Smooth muscle cell of trachea (primary cell): ENCODE data around the gene FBXL2. TPM values are rescaled to one million over a fixed set of nuclear protein-coding genes. Genes with fewer than 3 reads are reported as not detected.

ENCODE experiments used
- total RNA-seq: library from RNA; depleted of rRNA; stranded (reverse); fragments of >200 nt; gene quantifications from 2 replicates; pipeline ENCODE4 v1.2.1, GENCODE V29; 2014

Gene FBXL2, protein sequence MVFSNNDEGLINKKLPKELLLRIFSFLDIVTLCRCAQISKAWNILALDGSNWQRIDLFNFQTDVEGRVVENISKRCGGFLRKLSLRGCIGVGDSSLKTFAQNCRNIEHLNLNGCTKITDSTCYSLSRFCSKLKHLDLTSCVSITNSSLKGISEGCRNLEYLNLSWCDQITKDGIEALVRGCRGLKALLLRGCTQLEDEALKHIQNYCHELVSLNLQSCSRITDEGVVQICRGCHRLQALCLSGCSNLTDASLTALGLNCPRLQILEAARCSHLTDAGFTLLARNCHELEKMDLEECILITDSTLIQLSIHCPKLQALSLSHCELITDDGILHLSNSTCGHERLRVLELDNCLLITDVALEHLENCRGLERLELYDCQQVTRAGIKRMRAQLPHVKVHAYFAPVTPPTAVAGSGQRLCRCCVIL
- total RNA-seq: 20.2 and 25.2 TPM in 2 replicates

DNA sequence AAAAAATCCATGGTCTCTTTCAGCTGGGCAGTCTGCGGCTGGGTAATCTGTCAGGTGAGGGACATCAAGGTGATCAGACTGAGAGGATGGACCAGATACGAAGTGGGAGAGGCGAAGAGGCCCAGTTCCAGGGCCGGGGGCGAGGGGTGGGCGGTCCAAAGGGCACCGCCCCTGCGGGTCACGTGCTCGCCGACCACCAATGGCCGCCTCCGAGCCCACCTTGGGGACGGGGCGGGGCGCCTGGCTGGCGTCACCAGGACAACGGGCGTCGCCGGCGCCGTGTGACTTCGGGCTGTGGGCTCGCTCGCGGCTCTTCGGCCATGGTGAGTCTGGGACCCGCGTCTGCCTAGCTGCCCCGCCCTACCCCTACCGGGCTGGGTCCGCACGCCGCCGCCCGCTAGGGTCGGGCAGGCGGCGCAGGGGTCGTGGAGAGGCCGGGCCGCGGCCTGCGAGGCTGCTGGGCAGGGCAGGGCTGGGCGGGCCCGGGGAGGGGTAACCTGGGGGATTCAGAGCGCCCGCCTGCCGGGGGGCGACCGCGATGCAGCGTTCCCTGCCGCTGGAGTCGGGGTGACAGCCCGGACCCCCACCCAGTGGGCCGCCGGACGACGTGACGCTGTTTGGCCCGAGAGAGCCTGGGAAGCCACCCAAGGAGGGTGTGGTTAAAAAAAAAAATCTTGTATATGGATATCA, at the start of gene FBXL2:
Gene FBXL2 (plus strand): TSS at position 250 of the 690 bp plus-strand sequence. CDS start 71 bp downstream, at position 321.

Other genes with a start within 250 kb of the FBXL2 start
- 79.7 and 107 TPM in 2 replicates for gene GLB1, start 180.3 kb upstream of the FBXL2 start, total RNA-seq
- 3.8 and 5.5 TPM in 2 replicates for gene TMPPE, start 180.3 kb upstream of the FBXL2 start, total RNA-seq
- 257 and 507 TPM in 2 replicates for gene CRTAP, start 163.4 kb upstream of the FBXL2 start, total RNA-seq
- 1.6 and 2.5 TPM in 2 replicates for gene SUSD5, start 58.6 kb upstream of the FBXL2 start, total RNA-seq
- 48.0 and 54.3 TPM in 2 replicates for gene UBP1, start 163.0 kb downstream of the FBXL2 start, total RNA-seq